CD4-positive, alpha-beta T cell treated with Interleukin-21 for 1 hour (primary cell): ENCODE measurements around the gene CMSS1.
"Not testable (repeated sequence)": the region's sequence is repeated elsewhere in the genome, so short reads cannot be mapped to it uniquely, and the experiment has no call there.

Experiments
- DNase-seq: peaks from one replicate; pipeline ENCODE4 v3.0.0-alpha.2; 2020

Gene CMSS1

DNA sequence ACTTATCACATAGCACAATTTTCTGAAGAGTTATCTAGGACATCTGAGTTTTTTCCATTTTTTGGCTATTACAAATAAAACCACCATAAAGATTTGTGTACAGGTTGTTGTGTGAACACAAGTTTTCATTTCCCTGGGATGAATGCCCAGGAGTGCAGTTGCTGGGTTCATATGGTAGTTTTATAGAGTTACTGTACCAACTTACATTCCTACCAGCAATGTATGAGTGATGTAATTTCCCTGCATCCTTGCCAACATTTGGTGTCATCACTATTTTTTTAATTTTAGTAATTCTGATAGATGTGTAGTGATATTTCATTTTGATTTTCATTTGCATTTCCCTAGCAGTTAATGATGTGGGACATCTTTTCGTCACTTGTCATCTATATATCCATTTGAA is 276.2 kb downstream of the CMSS1 start:
- no peak for DNase-seq

DNA sequence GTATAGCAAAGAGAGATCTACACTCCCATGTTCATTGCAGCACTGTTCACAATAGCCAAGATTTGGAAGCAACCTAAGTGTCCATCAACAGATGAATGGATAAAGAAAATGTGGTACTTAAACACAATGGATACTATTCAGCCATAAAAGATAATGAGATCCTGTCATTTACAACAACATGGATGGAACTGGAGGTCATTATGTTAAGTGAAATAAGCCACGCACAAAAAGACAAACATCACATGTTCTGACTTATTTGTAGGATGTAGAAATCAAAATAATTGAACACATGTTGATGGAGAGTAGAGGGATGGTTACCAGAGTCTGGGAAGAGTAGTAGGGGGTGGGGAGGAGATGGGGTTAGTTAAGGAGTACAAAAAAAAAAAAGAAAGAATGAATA is 278.6 kb downstream of the CMSS1 start:
- DNase-seq = not testable (repeated sequence)

DNA sequence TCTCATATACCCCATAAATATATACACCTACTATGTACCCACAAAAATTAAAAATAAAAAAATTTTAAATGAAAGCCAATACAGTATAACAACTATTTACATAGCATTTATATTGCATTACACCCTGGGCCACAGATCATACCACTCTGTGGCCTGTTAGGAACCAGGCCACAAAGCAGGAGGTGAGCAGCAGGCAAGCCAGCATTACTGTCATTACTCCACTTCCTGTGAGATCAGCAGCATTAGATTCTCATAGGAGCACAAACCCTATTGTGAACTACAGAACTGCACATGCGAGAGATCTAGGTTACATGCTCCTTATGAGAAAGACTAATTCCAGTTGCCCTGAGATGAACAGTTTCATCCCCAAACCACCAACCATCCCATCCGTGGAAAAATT is 279.2 kb downstream of the CMSS1 start:
- DNase-seq = no peak

DNA sequence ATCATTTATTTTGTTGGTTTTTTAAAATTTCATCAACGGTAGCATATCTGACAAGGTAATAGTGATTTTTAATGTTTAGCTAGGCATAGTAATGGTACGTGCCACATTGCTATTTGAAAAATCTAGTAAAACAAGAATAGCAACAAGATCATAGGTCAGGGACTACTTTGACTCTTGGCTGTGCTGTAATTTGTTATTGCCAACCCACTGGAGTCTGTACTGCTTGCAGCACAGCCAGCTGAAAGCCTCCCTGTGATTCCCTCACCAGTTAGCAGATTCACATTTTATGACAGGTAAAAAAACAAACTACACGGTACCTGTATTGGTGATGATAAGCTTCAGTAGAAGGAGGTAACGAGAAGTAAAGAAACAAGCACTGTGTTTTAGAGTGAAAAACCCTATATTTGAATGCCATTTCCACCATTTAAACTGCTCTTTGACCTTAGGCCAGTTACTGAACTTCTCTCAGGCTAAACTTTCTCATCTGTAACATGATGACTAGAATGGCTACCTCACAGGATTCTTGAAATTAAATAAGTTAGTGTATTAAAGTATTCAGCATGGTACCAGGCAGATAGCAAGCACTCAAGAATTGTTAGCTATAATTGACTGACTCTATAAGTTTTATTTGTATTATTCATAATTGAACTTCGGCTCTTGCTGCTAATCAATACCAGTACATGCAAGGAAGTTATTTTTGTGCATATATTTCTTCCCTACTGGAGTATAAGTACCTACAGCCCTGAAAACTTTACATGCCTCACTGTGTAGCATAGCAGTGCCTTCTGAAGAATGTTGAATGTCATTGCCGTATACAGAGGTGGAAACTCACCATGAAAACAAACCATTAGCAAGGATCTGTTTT is 280.5 kb downstream of the CMSS1 start:
- DNase-seq = no peak

DNA sequence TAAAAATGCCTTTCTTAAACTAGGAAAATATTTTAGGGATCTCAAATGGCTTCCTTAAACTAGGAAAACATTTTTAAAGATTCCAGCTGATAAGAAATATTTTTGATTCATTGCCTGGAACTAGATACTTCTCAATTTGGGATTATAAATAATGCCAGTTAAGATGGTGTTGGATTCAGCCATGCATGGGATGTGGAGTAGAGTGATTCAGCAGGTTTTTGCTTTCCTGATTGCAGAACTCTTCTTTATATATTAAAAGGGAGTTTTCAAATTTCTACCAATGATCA is 281.1 kb downstream of the CMSS1 start:
- DNase-seq = no peak

DNA sequence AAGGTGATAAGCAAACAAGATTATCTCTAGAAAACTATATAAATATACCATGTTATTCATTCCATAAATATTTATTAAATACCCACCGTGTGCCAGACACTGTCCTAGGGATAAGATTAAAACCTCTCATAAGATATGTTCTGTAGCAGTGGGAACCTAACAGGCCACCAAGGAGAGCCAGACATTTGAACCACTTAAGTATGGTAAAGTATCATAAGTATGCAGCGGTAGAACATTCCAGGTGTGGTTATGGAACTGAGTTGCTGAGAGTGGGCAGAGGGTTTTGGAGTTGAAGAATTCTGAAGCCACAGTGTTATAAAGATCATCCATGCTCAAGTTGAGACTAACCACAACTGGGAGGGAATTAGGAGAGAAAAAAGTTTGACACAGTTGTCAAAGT is 282.0 kb downstream of the CMSS1 start:
- DNase-seq = no peak

DNA sequence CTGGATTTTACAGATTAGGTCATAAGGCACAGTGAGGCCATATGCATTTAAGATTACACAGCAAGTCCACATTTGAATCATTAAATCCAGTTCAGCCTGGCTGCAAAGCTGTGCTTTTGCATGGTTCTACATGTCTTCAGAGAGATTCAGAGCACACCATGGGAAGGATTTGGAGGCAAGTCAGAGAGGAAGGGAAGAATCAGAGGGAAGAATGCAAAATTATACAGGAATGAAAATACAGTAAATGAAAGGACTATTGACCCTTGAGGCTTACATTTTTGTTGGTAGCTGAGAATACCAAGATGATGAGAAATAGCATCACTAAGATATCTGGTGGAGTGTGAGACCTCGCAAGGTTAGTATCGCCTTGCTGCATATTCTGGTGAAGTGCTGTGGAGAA is 282.8 kb downstream of the CMSS1 start:
- DNase-seq = no peak

DNA sequence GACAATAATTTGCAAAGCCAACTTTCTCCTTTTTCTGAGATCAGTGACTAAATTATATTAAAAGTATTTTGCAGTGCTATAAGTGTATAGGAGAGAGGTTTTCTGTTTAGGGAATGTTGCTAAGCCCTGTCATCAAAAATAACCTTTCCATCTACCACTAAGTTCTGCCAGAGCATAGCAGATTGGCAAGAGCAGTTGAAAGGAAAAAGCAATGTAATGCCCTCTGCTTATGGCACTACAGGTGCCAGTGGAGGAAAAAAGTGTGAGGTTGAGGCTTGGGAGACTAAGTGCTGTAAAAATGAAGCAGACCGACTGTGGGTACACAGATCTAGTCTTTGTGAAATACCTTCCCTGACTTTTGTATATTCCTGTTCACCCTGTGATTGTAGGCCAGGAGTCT is 285.1 kb downstream of the CMSS1 start:
- no peak for DNase-seq

DNA sequence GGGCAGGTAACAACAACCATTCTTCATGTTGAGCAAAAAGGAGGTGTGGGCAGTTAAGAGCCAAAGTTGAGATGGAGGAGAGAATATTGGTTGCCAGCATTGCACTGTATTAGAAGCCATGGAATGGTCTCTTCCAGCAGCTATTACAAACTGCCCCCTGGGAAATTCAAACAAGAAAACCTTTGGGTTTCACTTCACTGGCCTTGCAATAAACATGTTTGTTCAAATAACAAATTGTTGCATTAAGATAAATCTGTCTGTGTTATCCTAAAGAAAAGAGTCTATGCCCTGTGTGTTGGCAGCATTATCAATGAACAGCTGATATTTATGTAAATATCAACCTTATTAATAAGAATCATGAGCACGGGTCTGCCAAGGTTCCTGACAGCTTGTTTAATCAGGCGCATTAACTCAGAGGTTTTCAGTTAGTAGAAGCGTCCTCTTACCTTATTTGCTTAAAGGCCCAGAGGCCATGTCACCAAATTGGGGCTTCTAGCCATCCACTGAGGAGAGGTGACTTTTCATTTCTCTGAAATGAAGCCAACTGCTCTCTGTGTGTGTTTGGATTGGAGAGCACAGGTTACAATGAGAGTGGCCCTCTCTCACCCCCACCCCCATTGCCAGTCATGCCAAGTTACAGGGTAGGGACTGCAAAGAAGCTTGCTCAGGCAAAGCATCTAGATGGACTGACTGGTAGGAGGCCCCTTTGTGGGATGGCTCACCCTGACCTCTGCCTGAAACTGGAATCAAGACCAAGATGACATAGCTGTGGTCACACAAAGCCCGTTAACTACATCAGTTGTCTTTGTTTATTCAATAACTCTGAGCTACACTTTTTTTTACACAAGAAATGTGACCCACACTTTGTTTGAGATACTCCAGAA is 286.1 kb downstream of the CMSS1 start:
- DNase-seq = no peak

DNA sequence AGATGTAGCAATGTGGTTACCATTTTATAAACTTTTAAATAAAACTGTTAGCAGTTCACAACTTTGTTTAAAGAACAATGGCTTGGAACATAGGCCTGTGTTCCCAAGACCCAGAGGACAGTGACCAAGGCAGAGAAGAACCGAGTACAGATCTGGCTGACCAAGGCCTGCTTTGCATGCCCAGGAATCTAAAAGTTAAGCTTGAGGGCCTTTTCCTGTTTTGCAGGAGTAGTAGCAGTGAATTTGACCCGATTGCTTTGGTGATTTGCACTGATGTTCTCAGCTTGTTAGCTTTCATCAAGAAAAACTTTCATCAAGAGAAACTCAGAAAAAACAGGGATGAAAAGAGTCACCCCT is 286.8 kb downstream of the CMSS1 start:
- no peak for DNase-seq

DNA sequence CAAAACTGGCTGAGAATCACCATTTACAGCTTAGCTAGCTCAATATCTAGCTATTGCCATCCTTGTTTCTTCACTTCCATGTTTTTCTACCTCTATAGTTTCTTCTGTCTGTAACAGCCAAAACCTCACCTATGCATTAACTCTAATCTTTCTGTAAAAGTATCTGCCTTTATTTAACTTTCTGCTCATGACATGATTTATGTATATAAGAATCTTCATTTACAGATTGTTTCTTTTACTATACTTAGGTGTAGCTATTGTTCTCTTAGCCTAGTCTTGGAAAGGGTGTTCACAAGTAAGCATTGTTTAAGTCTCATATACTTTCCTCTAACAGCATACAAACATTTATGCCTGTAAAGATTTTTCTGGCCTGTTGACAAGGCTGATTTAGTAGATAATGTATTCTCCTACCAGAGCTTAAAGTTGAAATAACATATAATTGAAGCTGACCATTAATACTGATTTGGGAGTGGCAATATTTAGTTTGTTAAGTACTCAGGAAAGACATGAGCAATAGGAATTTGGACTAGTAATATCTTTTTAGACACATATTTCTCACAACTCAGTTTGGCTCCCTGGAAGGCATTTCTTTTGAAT is 287.3 kb downstream of the CMSS1 start:
- DNase-seq = no peak

DNA sequence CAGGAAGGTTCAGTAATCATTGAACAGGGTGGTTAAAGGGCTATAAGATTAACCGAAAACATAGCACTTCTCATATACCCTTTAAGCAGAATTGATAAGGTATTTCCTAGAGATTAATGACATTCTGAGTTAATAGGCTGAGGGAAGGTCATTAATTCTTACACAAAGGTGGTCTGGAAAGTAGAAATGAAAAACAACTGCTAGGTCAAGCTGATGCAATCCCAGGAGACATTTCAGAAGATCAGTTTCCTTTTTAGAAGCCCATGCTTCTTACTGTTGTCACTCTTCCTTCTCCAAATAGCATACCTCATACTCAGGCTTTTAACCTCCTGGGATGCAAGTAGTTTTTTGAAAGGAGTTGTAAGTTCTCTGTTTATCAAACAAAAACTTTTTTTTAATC is 287.8 kb downstream of the CMSS1 start:
- DNase-seq = no peak

DNA sequence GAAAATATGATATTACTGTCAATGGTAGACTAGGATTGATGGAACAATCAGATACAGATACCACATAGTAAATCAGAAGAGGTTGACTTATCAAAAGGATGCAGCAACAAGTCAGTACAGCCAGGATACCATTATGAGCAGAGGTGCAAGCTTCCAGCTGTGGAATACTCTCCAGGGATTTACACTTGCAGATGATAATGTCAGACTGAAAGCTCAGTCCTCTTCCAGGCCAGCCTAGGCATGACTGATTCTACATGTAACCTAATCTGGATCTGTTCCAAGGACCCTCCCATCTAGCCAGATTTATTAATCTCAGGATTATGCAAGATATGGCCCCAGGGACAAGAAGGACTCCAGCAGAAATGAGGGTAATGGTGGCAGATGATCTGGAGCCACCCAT is 288.4 kb downstream of the CMSS1 start:
- DNase-seq = no peak

DNA sequence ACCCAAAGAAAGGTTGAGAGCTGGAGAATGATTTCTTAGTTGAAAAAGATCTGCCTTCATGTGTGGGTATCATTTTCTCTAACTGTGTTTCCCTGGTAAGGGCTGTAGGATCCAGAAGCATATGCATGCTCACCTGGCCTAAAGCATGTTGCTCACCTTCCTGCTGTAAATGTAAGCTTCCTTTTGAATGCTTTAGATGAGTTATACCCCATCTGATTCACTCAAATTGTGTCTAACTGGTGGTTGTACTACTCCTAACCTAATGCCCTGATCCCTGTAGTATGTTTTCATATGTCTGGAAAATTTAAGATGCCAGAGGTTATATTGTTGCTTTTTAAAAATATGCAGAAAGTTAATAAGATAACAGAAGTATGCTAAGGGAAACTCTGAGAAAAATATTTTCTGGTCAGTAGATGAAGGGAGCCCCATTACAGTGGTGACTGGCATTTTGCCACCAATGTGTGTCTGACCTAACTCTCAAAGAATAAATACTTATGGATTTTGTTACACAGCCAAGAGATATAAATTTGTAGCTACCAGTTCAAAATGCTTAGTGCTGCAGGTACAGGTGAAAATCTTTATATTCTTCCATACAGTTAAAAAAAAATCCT is 289.0 kb downstream of the CMSS1 start:
- DNase-seq = no peak

DNA sequence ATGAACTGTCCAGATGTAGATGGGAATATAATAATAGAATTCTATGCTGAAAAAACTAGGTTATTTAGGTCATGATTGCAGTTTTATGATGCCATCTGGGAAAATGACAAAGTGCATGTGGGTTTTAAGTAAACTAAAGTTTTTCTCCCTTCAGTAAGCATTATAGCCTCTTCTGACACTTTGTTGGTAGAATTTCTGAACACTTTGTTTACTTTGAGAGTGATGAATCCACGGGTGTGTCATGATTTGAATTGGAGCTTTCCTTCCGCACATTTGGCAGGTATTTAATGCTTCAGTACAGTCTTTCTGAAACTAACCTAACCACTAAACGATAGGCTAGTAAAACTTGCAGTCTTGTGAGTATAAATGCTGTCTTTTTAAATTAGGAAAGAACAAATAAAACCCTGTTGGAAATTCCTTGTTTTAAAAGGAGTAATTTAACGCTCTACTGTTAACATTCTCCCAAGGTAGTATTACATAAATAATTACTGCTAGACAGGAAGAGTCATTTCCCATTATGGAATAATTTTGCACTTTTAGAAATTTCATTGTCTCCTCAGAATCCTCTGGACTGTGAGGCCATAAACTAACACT is 289.7 kb downstream of the CMSS1 start:
- no peak for DNase-seq

DNA sequence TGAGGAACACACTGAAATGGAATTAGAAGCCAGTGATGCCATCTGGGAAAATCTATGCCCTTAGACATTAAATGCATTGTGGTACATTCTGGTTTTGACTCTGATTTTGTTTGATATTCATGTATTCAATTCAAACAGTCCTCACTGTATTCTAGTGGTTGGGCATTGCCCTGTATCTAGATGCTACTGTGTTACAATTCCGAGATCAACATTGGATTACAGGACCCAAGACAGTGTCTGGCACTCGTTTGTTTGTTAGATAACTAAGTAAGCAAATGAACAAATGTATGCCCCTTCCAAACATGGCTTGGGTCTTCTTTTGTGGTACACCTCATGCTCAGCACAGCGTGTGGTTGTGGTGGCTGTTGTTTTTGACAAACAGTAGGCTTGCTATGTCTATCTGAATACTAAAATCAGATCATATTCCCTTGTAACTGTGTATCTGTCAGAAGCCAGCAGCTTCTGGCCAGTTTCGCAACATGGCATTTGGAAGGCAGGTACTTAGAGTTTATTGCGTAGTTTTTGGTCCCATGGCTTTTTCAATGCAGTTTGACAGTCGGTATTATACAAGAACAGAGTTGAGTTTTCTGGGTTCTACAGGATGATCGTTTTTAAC is 290.9 kb downstream of the CMSS1 start:
- DNase-seq = no peak

DNA sequence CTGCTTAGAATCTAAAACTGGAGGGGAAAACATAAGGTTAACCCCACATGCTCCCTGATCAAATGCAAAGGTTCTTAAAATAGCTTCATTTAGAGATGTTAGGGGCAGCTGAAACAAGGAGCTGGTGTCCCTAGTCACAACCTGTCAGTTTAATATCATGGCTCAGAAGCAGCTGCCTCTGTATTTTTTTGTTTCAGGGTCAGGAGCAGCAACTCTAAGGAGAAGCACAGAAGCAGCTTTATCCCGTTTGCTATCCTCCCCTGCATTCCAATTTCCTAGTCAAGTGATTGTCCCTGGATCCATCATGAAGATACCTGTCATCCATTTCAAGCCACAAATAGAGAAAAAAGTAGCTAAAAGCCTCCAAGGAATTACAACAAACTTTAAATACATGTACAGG is 292.5 kb downstream of the CMSS1 start:
- DNase-seq = no peak

DNA sequence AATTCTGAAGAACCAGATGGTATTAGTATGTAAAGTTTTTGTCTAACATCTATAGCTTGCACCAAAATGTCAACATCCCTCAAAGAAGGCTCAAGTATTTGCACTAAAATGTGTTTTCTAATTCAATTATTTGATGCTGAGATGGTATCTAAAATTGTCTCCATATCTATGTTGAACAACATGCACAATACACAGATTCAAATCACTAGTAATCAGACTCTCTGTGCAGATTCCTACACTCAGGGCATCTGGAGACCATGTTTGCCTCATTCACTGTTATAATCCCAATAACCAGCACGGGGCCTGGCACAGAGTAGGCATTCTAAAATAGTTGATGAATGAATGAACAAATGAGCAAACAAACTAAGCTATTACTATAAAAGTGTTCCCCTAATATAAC is 294.1 kb downstream of the CMSS1 start:
- DNase-seq = no peak

DNA sequence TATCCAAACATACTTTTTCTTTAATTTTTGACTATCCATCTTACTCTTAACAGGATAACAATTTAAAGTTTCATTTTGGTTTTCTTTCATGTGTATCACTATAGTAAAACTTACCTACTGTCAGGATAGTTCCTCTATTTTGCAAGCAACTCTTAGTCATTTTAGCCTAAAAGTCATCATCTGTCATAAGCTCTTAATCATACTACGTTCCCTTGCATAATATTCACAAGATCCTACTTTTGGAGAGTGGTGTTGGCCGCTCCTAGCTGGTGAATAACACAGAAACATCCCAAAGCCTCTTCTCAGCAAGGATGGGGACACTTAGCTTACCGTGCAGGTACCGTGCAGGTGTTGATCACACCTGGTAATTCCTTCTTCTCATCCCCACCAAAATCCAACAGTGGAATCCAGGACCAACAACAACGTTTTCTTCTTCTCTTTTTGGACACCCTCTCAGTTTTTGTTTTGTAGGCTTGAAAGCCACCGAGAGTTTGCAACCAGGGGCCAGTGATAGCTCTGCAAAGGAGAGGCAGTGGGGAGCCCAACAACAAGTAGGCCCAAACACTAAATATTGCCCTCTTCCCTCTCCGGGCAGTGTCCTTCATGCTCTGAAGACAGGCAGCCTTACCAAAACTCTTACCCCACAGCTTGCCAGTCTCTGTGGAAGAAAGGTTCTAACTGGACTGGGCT is 296.2 kb downstream of the CMSS1 start:
- DNase-seq = no peak

DNA sequence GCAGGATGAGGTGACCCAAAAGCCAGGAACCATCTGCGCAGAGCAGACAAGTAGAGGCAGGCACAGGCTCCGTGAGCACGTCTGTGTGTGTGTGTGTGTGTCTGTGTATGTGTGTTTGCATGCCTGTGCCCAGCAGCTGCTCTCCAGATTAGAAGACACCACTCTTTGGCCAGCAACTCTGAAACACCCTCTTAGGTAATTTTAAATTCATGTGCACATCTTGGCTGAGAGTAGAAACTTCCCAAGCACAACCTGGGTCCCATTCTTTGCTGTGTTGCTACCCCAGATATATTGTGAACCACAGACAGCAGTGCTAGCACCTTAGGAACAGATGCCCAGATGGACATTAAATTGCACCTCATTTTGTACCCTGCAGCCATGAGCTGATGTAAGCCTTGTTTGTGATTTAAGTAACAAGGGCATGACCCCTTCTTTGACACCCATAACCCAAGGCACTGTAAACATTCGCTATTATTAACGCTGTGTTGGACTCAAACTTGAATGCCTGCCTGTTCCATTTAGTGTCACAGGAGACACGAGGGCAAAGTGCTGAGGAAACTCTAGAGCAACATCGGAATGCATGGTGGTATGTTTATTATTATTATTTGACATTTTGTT is 296.9 kb downstream of the CMSS1 start, which contains the start of gene FILIP1L:
Gene FILIP1L (minus strand): TSS at position 89 of the 618 bp plus-strand sequence.
- DNase-seq = no peak

DNA sequence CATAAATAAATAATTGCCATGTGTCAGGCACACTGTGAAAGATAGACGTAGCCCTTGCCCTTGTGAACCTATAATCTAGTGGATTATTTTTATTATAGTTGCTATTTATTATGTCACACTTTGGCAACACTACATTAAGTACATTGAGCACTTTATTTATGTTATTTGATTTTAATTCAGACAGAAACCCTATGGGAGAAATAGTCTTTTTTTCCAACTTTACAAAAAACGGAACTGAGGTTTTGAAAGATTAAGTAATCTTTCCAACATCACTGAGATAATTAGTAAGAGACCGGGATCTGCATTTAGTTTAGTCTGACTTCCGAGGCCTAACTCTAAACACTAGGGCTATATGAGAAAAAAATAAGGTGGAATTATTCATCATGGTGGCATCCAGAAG is 299.4 kb downstream of the CMSS1 start:
- DNase-seq = no peak

DNA sequence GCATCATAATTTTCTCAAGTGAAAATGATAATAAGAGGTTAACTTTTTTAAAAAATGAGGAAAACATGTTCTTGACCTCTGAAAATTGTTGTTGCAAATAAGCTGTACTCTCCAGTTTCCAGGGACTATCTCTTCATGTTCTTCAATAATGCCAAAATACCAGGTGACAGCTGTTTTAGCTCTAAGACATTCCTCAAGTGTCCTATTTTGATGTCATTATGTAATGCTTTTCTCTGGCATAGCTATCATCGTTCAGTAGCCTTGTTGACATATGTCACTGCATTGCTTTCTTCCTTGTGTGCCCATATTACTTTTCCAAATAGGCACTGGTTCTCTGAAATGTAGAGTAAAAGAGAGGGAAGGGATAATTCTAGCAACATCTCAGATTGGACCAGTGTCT is 302.4 kb downstream of the CMSS1 start:
- DNase-seq = no peak
